Retinal pigment epithelial cell (primary cell): ENCODE results near the gene MR1.

ENCODE experiments used
- DNase-seq: peaks from one replicate; pipeline ENCODE4 v3.0.0-alpha.2; 2010; ENCODE audit warnings: low read depth
- H3K4me3 ChIP-seq: 2 replicates; pipeline ENCODE4 v1.5.1; 2011; ENCODE audit warnings: mild to moderate bottlenecking, low read length, control low read depth, moderate library complexity
- CTCF ChIP-seq: conservative IDR thresholded peaks from 2 replicates; pipeline ENCODE4 v1.5.1; 2011; ENCODE audit warnings: low read depth, low read length, control low read depth, inconsistent platforms

MR1 gene

GRCh38 chr1:181064011-181064623, 30.3 kb downstream of the MR1 start:
- H3K4me3 ChIP-seq, result no peak overlapping the region
- no peak for TF ChIP-seq CTCF
- DNase-seq, result no peak

- no peak for DNase-seq
- TF ChIP-seq CTCF, result no peak
- no peak overlapping the region for H3K4me3 ChIP-seq
Observed at GRCh38 chr1:181064702-181065101, 30.9 kb downstream of the MR1 start.

GRCh38 chr1:181073638-181074037, 39.9 kb downstream of the MR1 start:
- peak; percentile 80 for DNase-seq
- H3K4me3 ChIP-seq, result no peak overlapping the region
- TF ChIP-seq CTCF, result no peak

GRCh38 chr1:181075766-181076350, 42.1 kb downstream of the MR1 start:
- no peak overlapping the region for H3K4me3 ChIP-seq
- no peak for TF ChIP-seq CTCF
- DNase-seq, result peak; percentile 66

- TF ChIP-seq CTCF, result no peak
- DNase-seq, result no peak
- H3K4me3 ChIP-seq, result no peak overlapping the region
Observed at GRCh38 chr1:181076852-181077251, 43.1 kb downstream of the MR1 start.

- TF ChIP-seq CTCF, result no peak
- DNase-seq, result no peak
- H3K4me3 ChIP-seq, result no peak overlapping the region
Observed at GRCh38 chr1:181077576-181078242, 43.9 kb downstream of the MR1 start.

GRCh38 chr1:181079382-181079781, 45.6 kb downstream of the MR1 start:
- no peak for TF ChIP-seq CTCF
- H3K4me3 ChIP-seq, result no peak overlapping the region
- DNase-seq, result no peak
